ENCODE data around the gene COA3. TPM values are rescaled to one million over a fixed set of nuclear protein-coding genes. Genes with fewer than 3 reads are reported as not detected.

COA3 gene
- polyA plus RNA-seq, 1 of the 3 experiments (the other 2 are of a cell fraction), result 103 TPM

GRCh38 chr17:42832934-42833766 lies 34.6 kb upstream of the COA3 start, which contains the start of gene PSME3 (continued):
- TF ChIP-seq ZBTB33 (IDR thresholded peaks at IDR 0.05; ENCODE audit: borderline replicate concordance, low read depth), result peak; percentile 28; the same call in 1 of the 2 replicates
- TF ChIP-seq PBX3 (IDR thresholded peaks at IDR 0.05), result no peak
- TF ChIP-seq GABPA (IDR thresholded peaks at IDR 0.05; ENCODE audit: low read depth), result peak; percentile 84
- no peak for TF ChIP-seq NFIC (IDR thresholded peaks at IDR 0.05; ENCODE audit: borderline replicate concordance)
- no peak for TF ChIP-seq SMC3 (IDR thresholded peaks at IDR 0.05; ENCODE audit: low read depth, low read length)
- peak; percentile 60; the same call in 1 of the 2 replicates for TF ChIP-seq SIN3A (IDR thresholded peaks at IDR 0.05; ENCODE audit: borderline replicate concordance, low read depth, low read length)
- TF ChIP-seq USF2 (IDR thresholded peaks at IDR 0.05; ENCODE audit: borderline replicate concordance, low read depth, low read length), result 0 out of 2 replicates have a peak, but pooled peaks have one; percentile 7
- no peak for TF ChIP-seq YY1 (IDR thresholded peaks at IDR 0.05; ENCODE audit: low read depth)
- TF ChIP-seq JUND (IDR thresholded peaks at IDR 0.05), result no peak
- peak; percentile 70 for TF ChIP-seq TAF1 (IDR thresholded peaks at IDR 0.05; ENCODE audit: borderline replicate concordance, low read depth, low read length)
- no peak for TF ChIP-seq RXRA (IDR thresholded peaks at IDR 0.05; ENCODE audit: borderline replicate concordance, low read depth)

- peak overlapping the region; percentile 98 for H2AFZ ChIP-seq (ENCODE audit: low read depth)
- peak overlapping the region; percentile 92 for H3K9ac ChIP-seq
- no peaks in the 10 kb centered on the region for H4K20me1 ChIP-seq (ENCODE audit: insufficient read depth)
- H3K4me3 ChIP-seq (ENCODE audit: low read depth in 2 of 2, low read length in 1 of 2), result peak overlapping the region; percentile 79 to 83
- peak overlapping the region; percentile 98 for H3K4me2 ChIP-seq
- H3K79me2 ChIP-seq (ENCODE audit: insufficient read depth), result peaks cover 49% of the 10 kb centered on the region
- H3K27me3 ChIP-seq (ENCODE audit: insufficient read depth), result no peaks in the 10 kb centered on the region
- DNase-seq, result peak; percentile 47
- H3K4me1 ChIP-seq (ENCODE audit: control insufficient read depth in 1 of 2, insufficient read depth in 2 of 2, low read depth in 1 of 2, low read length in 1 of 2), result peaks cover 4 to 9% of the 10 kb centered on the region in 2 experiments; a peak in 3 of 4 replicates
- H3K27ac ChIP-seq (ENCODE audit: low read depth in 2 of 2, low read length in 1 of 2), result peak overlapping the region; percentile 74 to 86
- H3K36me3 ChIP-seq (replicated peaks in 1 of 2; ENCODE audit: control insufficient read depth in 1 of 2, insufficient read depth in 2 of 2, low read length in 1 of 2), result peaks cover 11 to 20% of the 10 kb centered on the region in 2 experiments
- 37% methylated on average over 9 of the region's 9 CpGs for WGBS (ENCODE audit: low lambda C conversion rate)
- no peak for TF ChIP-seq EZH2phosphoT487 (IDR thresholded peaks at IDR 0.05; ENCODE audit: borderline replicate concordance, low read depth)
- TF ChIP-seq ZBTB33 (IDR thresholded peaks at IDR 0.05; ENCODE audit: borderline replicate concordance, low read depth), result no peak
- no peak for TF ChIP-seq FOXJ3 (CRISPR knock-in tag; IDR thresholded peaks at IDR 0.05)
- no peak for TF ChIP-seq IRF3 (IDR thresholded peaks at IDR 0.05; ENCODE audit: low read depth, low read length)
- TF ChIP-seq CTCF (IDR thresholded peaks at IDR 0.05), result no peak
- TF ChIP-seq SIN3A (IDR thresholded peaks at IDR 0.05; ENCODE audit: borderline replicate concordance, low read depth, low read length), result no peak
- TF ChIP-seq TAF1 (IDR thresholded peaks at IDR 0.05; ENCODE audit: borderline replicate concordance, low read depth, low read length), result no peak
- no peak for TF ChIP-seq ELF1 (IDR thresholded peaks at IDR 0.05)
- TF ChIP-seq FOSL2 (IDR thresholded peaks at IDR 0.05; ENCODE audit: borderline replicate concordance, low read depth), result no peak
- no peak for TF ChIP-seq RFX5 (IDR thresholded peaks at IDR 0.05; ENCODE audit: low read length)
- TF ChIP-seq JUND (IDR thresholded peaks at IDR 0.05), result no peak
- H3K9me3 ChIP-seq, result no peaks in the 10 kb centered on the region
- ChIA-PET CTCF (interaction anchor here (0.6 to 4.3 kb wide), 4 partner anchors 8 to 165 kb away, joined by 4 to 33 read pairs (median 4); partner anchors contain the start of genes BECN1 and RPL27), POLR2A (interaction anchor here (1.0 kb wide), 1 partner anchor 9 kb away, joined by 3 read pairs; the partner anchor contains the start of gene BECN1)
- peaks cover 9% of the 10 kb centered on the region for H3F3A ChIP-seq (replicated peaks; ENCODE audit: insufficient read depth)
- H3K9me2 ChIP-seq, result no peaks in the 10 kb centered on the region
Observed at GRCh38 chr17:42832213-42832933, 33.9 kb upstream of the COA3 start.

Measured in SK-N-SH (cell line).